Parathyroid adenoma (tissue), 2 donors: ENCODE measurements around the gene NOBOX.
A peak's percentile ranks its signal among the peaks of the same experiment; 100 is the strongest.

Source experiments
- H2AFZ ChIP-seq: fragments of 300-600 bp; sonication (generic); one replicate; pipeline ENCODE4 v1.7.0; 2017; ENCODE audit warnings: antibody characterized with exemption, mild to moderate bottlenecking
- H3K27ac ChIP-seq: fragments of 300-600 bp; sonication (generic); one replicate; pipeline ENCODE4 v1.7.0; 2017
- H3K27me3 ChIP-seq: fragments of 300-600 bp; sonication (generic); one replicate; pipeline ENCODE4 v1.7.0; 2017; ENCODE audit warnings: low read length; ENCODE audit not compliant: control insufficient read depth, insufficient read depth
- H3K36me3 ChIP-seq: fragments of 300-600 bp; sonication (generic); one replicate; pipeline ENCODE4 v1.7.0; 2017; ENCODE audit warnings: low read length; ENCODE audit not compliant: control insufficient read depth, insufficient read depth
- H3K4me1 ChIP-seq: fragments of 300-600 bp; sonication (generic); one replicate; pipeline ENCODE4 v1.7.0; 2017; ENCODE audit warnings: control low read depth
- H3K4me2 ChIP-seq: fragments of 300-600 bp; sonication (generic); one replicate; pipeline ENCODE4 v1.7.0; 2017; ENCODE audit warnings: low read length
- H3K4me3 ChIP-seq: fragments of 300-600 bp; sonication (generic); one replicate; pipeline ENCODE4 v1.7.0; 2017; ENCODE audit warnings: low read depth, low read length
- H3K79me2 ChIP-seq: fragments of 300-600 bp; sonication (generic); one replicate; pipeline ENCODE4 v1.7.0; 2017; ENCODE audit warnings: control low read depth
- H3K9ac ChIP-seq: fragments of 300-600 bp; sonication (generic); one replicate; pipeline ENCODE4 v1.7.0; 2017; ENCODE audit warnings: mild to moderate bottlenecking
- H3K9me3 ChIP-seq: fragments of 300-600 bp; sonication (generic); one replicate; pipeline ENCODE4 v1.7.0; 2017; ENCODE audit warnings: low read length; ENCODE audit not compliant: control insufficient read depth
- TF ChIP-seq, protein P1 (sequence below): fragments of 300-600 bp; sonication (generic); IDR thresholded peaks from one replicate; pipeline ENCODE4 v1.7.0; 2017; ENCODE audit warnings: antibody characterized with exemption, mild to moderate bottlenecking
- donor health status: primary hyperparathyroidism.

Gene NOBOX

DNA sequence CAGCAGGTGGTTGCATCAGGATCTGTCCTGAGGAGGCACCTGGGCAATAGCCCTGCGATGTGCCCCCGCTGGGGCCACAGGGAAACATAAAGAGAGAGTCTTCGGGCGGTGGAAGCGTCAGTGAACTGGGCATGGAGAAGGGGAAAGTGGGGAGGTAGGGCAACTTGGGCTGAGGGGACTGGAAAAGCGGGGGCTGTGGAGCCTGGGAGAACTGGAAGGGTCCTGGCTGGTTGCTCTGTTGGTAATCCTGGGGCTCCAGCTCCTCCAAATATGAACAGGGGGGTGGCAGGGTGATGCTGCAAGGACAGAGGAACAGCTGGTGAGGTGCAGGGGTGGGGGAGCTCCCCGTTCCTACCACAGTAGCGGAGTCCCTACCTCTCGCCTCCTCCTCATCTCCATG is 5.2 kb downstream of the NOBOX start:
- Histone ChIP-seq H3K79me2 (no peaks in the 10 kb centered on the region), H3K9ac (no peak overlapping the region), H3K36me3 (no peaks in the 10 kb centered on the region), H3K4me1 (no peaks in the 10 kb centered on the region), H2AFZ (no peak overlapping the region), H3K4me2 (no peak overlapping the region), H3K27me3 (no peaks in the 10 kb centered on the region), H3K9me3 (no peaks in the 10 kb centered on the region), H3K4me3 (no peak overlapping the region), H3K27ac (no peak overlapping the region)
- TF ChIP-seq, protein P1, sequence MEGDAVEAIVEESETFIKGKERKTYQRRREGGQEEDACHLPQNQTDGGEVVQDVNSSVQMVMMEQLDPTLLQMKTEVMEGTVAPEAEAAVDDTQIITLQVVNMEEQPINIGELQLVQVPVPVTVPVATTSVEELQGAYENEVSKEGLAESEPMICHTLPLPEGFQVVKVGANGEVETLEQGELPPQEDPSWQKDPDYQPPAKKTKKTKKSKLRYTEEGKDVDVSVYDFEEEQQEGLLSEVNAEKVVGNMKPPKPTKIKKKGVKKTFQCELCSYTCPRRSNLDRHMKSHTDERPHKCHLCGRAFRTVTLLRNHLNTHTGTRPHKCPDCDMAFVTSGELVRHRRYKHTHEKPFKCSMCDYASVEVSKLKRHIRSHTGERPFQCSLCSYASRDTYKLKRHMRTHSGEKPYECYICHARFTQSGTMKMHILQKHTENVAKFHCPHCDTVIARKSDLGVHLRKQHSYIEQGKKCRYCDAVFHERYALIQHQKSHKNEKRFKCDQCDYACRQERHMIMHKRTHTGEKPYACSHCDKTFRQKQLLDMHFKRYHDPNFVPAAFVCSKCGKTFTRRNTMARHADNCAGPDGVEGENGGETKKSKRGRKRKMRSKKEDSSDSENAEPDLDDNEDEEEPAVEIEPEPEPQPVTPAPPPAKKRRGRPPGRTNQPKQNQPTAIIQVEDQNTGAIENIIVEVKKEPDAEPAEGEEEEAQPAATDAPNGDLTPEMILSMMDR = no peak

DNA sequence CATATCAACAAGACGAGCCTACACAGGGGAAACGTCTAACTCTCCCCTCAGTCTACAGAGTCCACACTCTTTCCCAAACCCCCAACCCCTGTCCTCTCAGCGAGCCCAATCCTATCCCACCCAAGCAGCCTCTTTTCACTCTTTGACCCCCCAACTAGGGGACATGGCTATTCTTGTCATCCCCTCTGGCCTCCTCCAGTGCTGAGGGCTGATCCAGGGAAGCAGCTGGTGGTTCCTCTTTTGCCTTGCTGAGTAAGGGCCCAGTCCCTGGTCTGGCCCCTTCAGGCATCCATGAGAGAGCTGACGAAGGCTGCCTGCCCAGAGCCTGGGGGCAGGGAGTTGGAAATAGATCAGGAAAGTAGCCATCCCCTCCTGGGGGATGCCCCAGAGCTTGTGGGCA is 6.4 kb downstream of the NOBOX start:
- Histone ChIP-seq H2AFZ (no peak overlapping the region), H3K4me2 (no peak overlapping the region), H3K27ac (no peak overlapping the region), H3K4me3 (no peak overlapping the region), H3K27me3 (no peaks in the 10 kb centered on the region), H3K4me1 (no peaks in the 10 kb centered on the region), H3K9me3 (no peaks in the 10 kb centered on the region), H3K79me2 (no peaks in the 10 kb centered on the region), H3K9ac (no peak overlapping the region), H3K36me3 (no peaks in the 10 kb centered on the region)
- TF ChIP-seq, protein P1 = no peak

DNA sequence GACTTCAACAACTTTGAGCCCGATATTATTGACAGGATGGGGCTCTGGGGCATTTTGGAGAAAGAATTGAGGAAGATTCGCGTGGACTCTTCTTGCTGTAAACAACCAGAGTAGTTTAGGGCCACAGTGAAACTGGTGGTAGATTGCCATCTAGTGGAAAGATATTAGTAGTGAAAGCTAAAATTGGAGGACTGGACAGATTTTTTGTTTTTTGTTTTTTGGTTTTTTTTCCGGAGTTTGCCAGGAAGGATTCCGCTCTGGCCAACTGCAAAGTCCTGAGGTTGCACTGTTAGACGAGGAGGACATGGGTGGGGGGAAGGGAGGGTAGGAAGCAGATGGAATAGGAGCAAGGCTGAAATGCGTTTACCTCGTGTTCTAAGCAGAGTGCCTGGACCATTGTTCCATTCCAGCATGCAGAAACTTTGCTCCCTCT is 11.7 kb downstream of the NOBOX start:
- Histone ChIP-seq H3K4me1 (no peaks in the 10 kb centered on the region), H3K9ac (no peak overlapping the region), H3K9me3 (no peaks in the 10 kb centered on the region), H3K36me3 (no peaks in the 10 kb centered on the region), H3K79me2 (no peaks in the 10 kb centered on the region), H3K27me3 (no peaks in the 10 kb centered on the region), H3K4me2 (peak overlapping the region; percentile 18), H3K4me3 (no peak overlapping the region), H3K27ac (no peak overlapping the region), H2AFZ (peak overlapping the region; percentile 76)
- TF ChIP-seq, protein P1 = peak; percentile 72

DNA sequence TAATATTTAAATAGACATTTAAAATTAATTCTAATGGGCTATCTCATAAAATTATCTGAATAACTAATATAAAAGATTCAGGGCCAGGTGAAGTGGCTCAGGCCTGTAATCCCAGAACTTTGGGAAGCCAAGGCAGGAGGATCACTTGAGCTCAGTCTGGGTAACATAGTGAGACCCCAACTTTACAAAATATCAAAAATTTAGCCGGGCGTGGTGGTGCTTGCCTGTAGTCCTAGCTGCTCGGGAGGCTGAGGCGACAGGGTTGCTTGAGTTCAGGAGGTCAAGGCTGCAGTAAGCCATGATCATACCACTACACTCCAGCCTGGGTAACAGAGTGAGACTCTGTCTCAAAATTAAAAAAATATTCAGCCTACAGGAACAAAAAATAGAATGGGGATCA is 12.5 kb downstream of the NOBOX start:
- Histone ChIP-seq H3K9me3 (no peaks in the 10 kb centered on the region), H3K36me3 (no peaks in the 10 kb centered on the region), H3K4me1 (no peaks in the 10 kb centered on the region), H3K4me2 (no peak overlapping the region), H3K79me2 (no peaks in the 10 kb centered on the region), H3K9ac (no peak overlapping the region), H3K27ac (no peak overlapping the region), H3K27me3 (no peaks in the 10 kb centered on the region), H3K4me3 (no peak overlapping the region), H2AFZ (no peak overlapping the region)
- TF ChIP-seq, protein P1 = no peak

DNA sequence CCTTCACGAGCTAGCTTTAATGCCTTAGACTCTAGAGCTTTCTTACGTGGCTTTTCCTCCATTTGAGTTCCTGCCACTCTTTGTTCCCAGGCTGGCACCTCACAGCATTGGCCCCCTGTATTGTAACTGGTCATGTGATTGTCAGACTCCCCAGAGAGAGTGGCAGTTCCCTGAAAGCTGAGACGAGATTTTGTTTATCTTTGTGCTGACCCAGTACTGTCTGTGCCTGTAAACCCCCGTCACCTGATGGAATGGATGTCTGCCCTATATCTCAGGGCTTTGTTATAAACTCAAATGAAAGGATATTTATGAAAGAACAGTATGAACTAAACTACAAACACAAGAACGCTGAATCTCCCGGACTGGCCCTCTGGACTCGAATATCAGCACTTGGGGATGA is 13.0 kb downstream of the NOBOX start:
- H2AFZ ChIP-seq = no peak overlapping the region
- H3K4me3 ChIP-seq = no peak overlapping the region
- no peaks in the 10 kb centered on the region for H3K4me1 ChIP-seq
- no peak overlapping the region for H3K27ac ChIP-seq
- no peak overlapping the region for H3K4me2 ChIP-seq
- H3K27me3 ChIP-seq = no peaks in the 10 kb centered on the region
- no peaks in the 10 kb centered on the region for H3K79me2 ChIP-seq
- TF ChIP-seq, protein P1 = no peak
- H3K9ac ChIP-seq = no peak overlapping the region
- no peaks in the 10 kb centered on the region for H3K36me3 ChIP-seq
- H3K9me3 ChIP-seq = no peaks in the 10 kb centered on the region
